Measurements from ENCODE around the gene HIBADH.

The HIBADH gene

GRCh38 chr7:27576360-27576944, 86.2 kb downstream of the HIBADH start:
- Histone ChIP-seq H3K27ac (ENCODE audit: extremely low read depth, low read depth, low read length) (no peak overlapping the region), H3K36me3 (ENCODE audit: control insufficient read depth in 2 of 2, insufficient read depth in 1 of 2, low read length in 2 of 2) (no peaks in the 10 kb centered on the region), H3K9me3 (ENCODE audit: control insufficient read depth, insufficient read depth, low read depth, low read length) (no peaks in the 10 kb centered on the region), H3K4me3 (ENCODE audit: low read depth, low read length) (no peak overlapping the region), H3K4me1 (ENCODE audit: control insufficient read depth, insufficient read depth, low read length) (no peaks in the 10 kb centered on the region)
- peak; percentile 54 for TF ChIP-seq ZNF654 (tag by site-specific recombination; IDR thresholded peaks at IDR 0.05; ENCODE audit: low read depth)
- TF ChIP-seq ZNF223 (tag by site-specific recombination; IDR thresholded peaks at IDR 0.05), result no peak
- ChIA-PET CTCF (interaction anchor here (0.6 to 4.6 kb wide), 13 partner anchors 65 to 910 kb away, joined by 3 to 23 read pairs (median 3); no protein-coding TSS in a partner anchor), POLR2A (no interaction called here)

GRCh38 chr7:27575613-27576012, 87.1 kb downstream of the HIBADH start:
- no peaks in the 10 kb centered on the region for H3K4me1 ChIP-seq (ENCODE audit: control insufficient read depth, insufficient read depth, low read length)
- no peaks in the 10 kb centered on the region for H3K9me3 ChIP-seq (ENCODE audit: control insufficient read depth, insufficient read depth, low read depth, low read length)
- H3K4me3 ChIP-seq (ENCODE audit: low read depth, low read length), result no peak overlapping the region
- ChIA-PET CTCF (interaction anchor here (1.3 to 4.6 kb wide), 2 partner anchors 340 to 380 kb away, joined by 3 to 23 read pairs; no protein-coding TSS in a partner anchor), POLR2A (interaction anchor here (0.5 kb wide), 1 partner anchor 725 kb away, joined by 7 read pairs; no protein-coding TSS in a partner anchor)
- TF ChIP-seq, protein P1, sequence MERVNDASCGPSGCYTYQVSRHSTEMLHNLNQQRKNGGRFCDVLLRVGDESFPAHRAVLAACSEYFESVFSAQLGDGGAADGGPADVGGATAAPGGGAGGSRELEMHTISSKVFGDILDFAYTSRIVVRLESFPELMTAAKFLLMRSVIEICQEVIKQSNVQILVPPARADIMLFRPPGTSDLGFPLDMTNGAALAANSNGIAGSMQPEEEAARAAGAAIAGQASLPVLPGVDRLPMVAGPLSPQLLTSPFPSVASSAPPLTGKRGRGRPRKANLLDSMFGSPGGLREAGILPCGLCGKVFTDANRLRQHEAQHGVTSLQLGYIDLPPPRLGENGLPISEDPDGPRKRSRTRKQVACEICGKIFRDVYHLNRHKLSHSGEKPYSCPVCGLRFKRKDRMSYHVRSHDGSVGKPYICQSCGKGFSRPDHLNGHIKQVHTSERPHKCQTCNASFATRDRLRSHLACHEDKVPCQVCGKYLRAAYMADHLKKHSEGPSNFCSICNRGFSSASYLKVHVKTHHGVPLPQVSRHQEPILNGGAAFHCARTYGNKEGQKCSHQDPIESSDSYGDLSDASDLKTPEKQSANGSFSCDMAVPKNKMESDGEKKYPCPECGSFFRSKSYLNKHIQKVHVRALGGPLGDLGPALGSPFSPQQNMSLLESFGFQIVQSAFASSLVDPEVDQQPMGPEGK (tag by site-specific recombination; IDR thresholded peaks at IDR 0.05), result no peak
- TF ChIP-seq, protein P2, sequence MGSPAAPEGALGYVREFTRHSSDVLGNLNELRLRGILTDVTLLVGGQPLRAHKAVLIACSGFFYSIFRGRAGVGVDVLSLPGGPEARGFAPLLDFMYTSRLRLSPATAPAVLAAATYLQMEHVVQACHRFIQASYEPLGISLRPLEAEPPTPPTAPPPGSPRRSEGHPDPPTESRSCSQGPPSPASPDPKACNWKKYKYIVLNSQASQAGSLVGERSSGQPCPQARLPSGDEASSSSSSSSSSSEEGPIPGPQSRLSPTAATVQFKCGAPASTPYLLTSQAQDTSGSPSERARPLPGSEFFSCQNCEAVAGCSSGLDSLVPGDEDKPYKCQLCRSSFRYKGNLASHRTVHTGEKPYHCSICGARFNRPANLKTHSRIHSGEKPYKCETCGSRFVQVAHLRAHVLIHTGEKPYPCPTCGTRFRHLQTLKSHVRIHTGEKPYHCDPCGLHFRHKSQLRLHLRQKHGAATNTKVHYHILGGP (tag by site-specific recombination; IDR thresholded peaks at IDR 0.05), result 0 out of 2 replicates have a peak, but pooled peaks have one; percentile 16
- TF ChIP-seq ZNF596 (tag by site-specific recombination; IDR thresholded peaks at IDR 0.05), result no peak
- H3K36me3 ChIP-seq (ENCODE audit: control insufficient read depth in 2 of 2, insufficient read depth in 1 of 2, low read length in 2 of 2), result no peaks in the 10 kb centered on the region
- no peak overlapping the region for H3K27ac ChIP-seq (ENCODE audit: extremely low read depth, low read depth, low read length)

- Histone ChIP-seq H3K4me3 (ENCODE audit: low read depth, low read length) (no peak overlapping the region), H3K27ac (ENCODE audit: extremely low read depth, low read depth, low read length) (no peak overlapping the region), H3K36me3 (ENCODE audit: control insufficient read depth in 2 of 2, insufficient read depth in 1 of 2, low read length in 2 of 2) (no peaks in the 10 kb centered on the region), H3K9me3 (ENCODE audit: control insufficient read depth, insufficient read depth, low read depth, low read length) (no peaks in the 10 kb centered on the region), H3K4me1 (ENCODE audit: control insufficient read depth, insufficient read depth, low read length) (no peaks in the 10 kb centered on the region)
- CTCF ChIA-PET, result interaction anchor here (0.7 to 1.1 kb wide), 2 partner anchors 9 to 29 kb away, joined by 4 read pairs; no protein-coding TSS in a partner anchor
- POLR2A ChIA-PET, result no interaction called here
- TF ChIP-seq ZNF133 (tag by site-specific recombination; IDR thresholded peaks at IDR 0.05) (no peak), ZNF18 (tag by site-specific recombination; IDR thresholded peaks at IDR 0.05) (no peak), ZNF600 (tag by site-specific recombination; IDR thresholded peaks at IDR 0.05) (no peak), EGR2 (tag by site-specific recombination; IDR thresholded peaks at IDR 0.05; ENCODE audit: low read depth) (no peak), REPIN1 (tag by site-specific recombination; IDR thresholded peaks at IDR 0.05; ENCODE audit: low read depth) (no peak), ZNF629 (tag by site-specific recombination; IDR thresholded peaks at IDR 0.05) (no peak), ZNF174 (tag by site-specific recombination; IDR thresholded peaks at IDR 0.05) (no peak)
- TF ChIP-seq, protein P3, sequence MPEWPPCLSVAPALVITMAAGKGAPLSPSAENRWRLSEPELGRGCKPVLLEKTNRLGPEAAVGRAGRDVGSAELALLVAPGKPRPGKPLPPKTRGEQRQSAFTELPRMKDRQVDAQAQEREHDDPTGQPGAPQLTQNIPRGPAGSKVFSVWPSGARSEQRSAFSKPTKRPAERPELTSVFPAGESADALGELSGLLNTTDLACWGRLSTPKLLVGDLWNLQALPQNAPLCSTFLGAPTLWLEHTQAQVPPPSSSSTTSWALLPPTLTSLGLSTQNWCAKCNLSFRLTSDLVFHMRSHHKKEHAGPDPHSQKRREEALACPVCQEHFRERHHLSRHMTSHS (tag by site-specific recombination; IDR thresholded peaks at IDR 0.05), result no peak
- TF ChIP-seq, protein P4, sequence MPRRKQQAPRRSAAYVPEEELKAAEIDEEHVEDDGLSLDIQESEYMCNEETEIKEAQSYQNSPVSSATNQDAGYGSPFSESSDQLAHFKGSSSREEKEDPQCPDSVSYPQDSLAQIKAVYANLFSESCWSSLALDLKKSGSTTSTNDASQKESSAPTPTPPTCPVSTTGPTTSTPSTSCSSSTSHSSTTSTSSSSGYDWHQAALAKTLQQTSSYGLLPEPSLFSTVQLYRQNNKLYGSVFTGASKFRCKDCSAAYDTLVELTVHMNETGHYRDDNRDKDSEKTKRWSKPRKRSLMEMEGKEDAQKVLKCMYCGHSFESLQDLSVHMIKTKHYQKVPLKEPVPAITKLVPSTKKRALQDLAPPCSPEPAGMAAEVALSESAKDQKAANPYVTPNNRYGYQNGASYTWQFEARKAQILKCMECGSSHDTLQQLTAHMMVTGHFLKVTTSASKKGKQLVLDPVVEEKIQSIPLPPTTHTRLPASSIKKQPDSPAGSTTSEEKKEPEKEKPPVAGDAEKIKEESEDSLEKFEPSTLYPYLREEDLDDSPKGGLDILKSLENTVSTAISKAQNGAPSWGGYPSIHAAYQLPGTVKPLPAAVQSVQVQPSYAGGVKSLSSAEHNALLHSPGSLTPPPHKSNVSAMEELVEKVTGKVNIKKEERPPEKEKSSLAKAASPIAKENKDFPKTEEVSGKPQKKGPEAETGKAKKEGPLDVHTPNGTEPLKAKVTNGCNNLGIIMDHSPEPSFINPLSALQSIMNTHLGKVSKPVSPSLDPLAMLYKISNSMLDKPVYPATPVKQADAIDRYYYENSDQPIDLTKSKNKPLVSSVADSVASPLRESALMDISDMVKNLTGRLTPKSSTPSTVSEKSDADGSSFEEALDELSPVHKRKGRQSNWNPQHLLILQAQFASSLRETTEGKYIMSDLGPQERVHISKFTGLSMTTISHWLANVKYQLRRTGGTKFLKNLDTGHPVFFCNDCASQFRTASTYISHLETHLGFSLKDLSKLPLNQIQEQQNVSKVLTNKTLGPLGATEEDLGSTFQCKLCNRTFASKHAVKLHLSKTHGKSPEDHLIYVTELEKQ (tag by site-specific recombination; IDR thresholded peaks at IDR 0.05; ENCODE audit: borderline replicate concordance), result no peak
- TF ChIP-seq, protein P5, sequence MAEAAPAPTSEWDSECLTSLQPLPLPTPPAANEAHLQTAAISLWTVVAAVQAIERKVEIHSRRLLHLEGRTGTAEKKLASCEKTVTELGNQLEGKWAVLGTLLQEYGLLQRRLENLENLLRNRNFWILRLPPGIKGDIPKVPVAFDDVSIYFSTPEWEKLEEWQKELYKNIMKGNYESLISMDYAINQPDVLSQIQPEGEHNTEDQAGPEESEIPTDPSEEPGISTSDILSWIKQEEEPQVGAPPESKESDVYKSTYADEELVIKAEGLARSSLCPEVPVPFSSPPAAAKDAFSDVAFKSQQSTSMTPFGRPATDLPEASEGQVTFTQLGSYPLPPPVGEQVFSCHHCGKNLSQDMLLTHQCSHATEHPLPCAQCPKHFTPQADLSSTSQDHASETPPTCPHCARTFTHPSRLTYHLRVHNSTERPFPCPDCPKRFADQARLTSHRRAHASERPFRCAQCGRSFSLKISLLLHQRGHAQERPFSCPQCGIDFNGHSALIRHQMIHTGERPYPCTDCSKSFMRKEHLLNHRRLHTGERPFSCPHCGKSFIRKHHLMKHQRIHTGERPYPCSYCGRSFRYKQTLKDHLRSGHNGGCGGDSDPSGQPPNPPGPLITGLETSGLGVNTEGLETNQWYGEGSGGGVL (tag by site-specific recombination; IDR thresholded peaks at IDR 0.05), result no peak
Measured at GRCh38 chr7:27569106-27569505, 93.6 kb downstream of the HIBADH start.

Measured in HEK293 (cell line).